GM19240 (cell line): ENCODE measurements around the gene CRB1.

Experiments
- DNase-seq: peaks from one replicate; pipeline ENCODE4 v3.0.0; 2011; ENCODE audit warnings: low spot score; ENCODE audit not compliant: insufficient read length

The CRB1 gene

GRCh38 chr1:197268012-197268411 lies at the start of gene CRB1:
CRB1 (plus strand) TSS chr1:197268252; CDS start chr1:197268413, 161 bp downstream.
- no peak for DNase-seq

- no peak for DNase-seq
These were observed 49.2 kb upstream of the CRB1 start for GRCh38 chr1:197218857-197219256.

- DNase-seq, result no peak
These were observed 45.9 kb upstream of the CRB1 start for GRCh38 chr1:197222025-197222685.

GRCh38 chr1:197222780-197223179 lies 45.3 kb upstream of the CRB1 start:
- no peak for DNase-seq

GRCh38 chr1:197224160-197224559 lies 43.9 kb upstream of the CRB1 start:
- no peak for DNase-seq

GRCh38 chr1:197225611-197226010 lies 42.4 kb upstream of the CRB1 start:
- no peak for DNase-seq

GRCh38 chr1:197234581-197234980 lies 33.5 kb upstream of the CRB1 start:
- no peak for DNase-seq

- DNase-seq, result no peak
These were observed 32.7 kb upstream of the CRB1 start for GRCh38 chr1:197235355-197235754.

- no peak for DNase-seq
These were observed 20.6 kb upstream of the CRB1 start for GRCh38 chr1:197247465-197247864.

GRCh38 chr1:197249324-197249723 lies 18.7 kb upstream of the CRB1 start:
- no peak for DNase-seq

- no peak for DNase-seq
These were observed 17.4 kb upstream of the CRB1 start for GRCh38 chr1:197250616-197251015.

- DNase-seq, result no peak
These were observed 15.1 kb upstream of the CRB1 start for GRCh38 chr1:197252973-197253372.

- DNase-seq, result no peak
These were observed 13.2 kb upstream of the CRB1 start for GRCh38 chr1:197254866-197255265.

GRCh38 chr1:197264936-197265567 lies 3.0 kb upstream of the CRB1 start:
- no peak for DNase-seq

- DNase-seq, result no peak
These were observed 1.0 kb downstream of the CRB1 start for GRCh38 chr1:197269053-197269452.

- no peak for DNase-seq
These were observed 4.7 kb downstream of the CRB1 start for GRCh38 chr1:197272791-197273190.

GRCh38 chr1:197277166-197277565 lies 9.1 kb downstream of the CRB1 start:
- DNase-seq, result no peak

- no peak for DNase-seq
These were observed 16.3 kb downstream of the CRB1 start for GRCh38 chr1:197284325-197284724.

- DNase-seq, result no peak
These were observed 16.9 kb downstream of the CRB1 start for GRCh38 chr1:197284966-197285365.

GRCh38 chr1:197285526-197286205 lies 17.6 kb downstream of the CRB1 start:
- no peak for DNase-seq

- no peak for DNase-seq
These were observed 18.6 kb downstream of the CRB1 start for GRCh38 chr1:197286634-197287033.

- DNase-seq, result no peak
These were observed 19.8 kb downstream of the CRB1 start for GRCh38 chr1:197287863-197288262.

GRCh38 chr1:197302775-197303174 lies 34.7 kb downstream of the CRB1 start:
- DNase-seq, result no peak
